Measurements from ENCODE around the gene HOXA13.

Gene HOXA13

GRCh38 chr7:27154369-27154768 lies 45.5 kb downstream of the HOXA13 start:
- no peak overlapping the region for H3K9ac ChIP-seq (ENCODE audit: low read depth, low read length)
- H3K27me3 ChIP-seq (ENCODE audit: control insufficient read depth, insufficient read depth, low read length), result no peaks in the 10 kb centered on the region
- peak overlapping the region; percentile 87 for H3K4me2 ChIP-seq (ENCODE audit: low read length)
- H3K4me3 ChIP-seq (ENCODE audit: low read length), result no peak overlapping the region
- H3K4me1 ChIP-seq (ENCODE audit: control insufficient read depth, insufficient read depth, low read length), result peaks cover 40% of the 10 kb centered on the region
- H3K36me3 ChIP-seq (ENCODE audit: insufficient read depth, low read length), result no peaks in the 10 kb centered on the region
- H3K9me3 ChIP-seq (replicated peaks; ENCODE audit: low read length), result no peaks in the 10 kb centered on the region

- H3K4me1 ChIP-seq (ENCODE audit: control insufficient read depth, insufficient read depth, low read length), result peaks cover 49% of the 10 kb centered on the region
- H3K27me3 ChIP-seq (ENCODE audit: control insufficient read depth, insufficient read depth, low read length), result no peaks in the 10 kb centered on the region
- H3K9me3 ChIP-seq (replicated peaks; ENCODE audit: low read length), result no peaks in the 10 kb centered on the region
- peak overlapping the region; percentile 98 for H3K4me2 ChIP-seq (ENCODE audit: low read length)
- no peaks in the 10 kb centered on the region for H3K36me3 ChIP-seq (ENCODE audit: insufficient read depth, low read length)
- no peak overlapping the region for H3K4me3 ChIP-seq (ENCODE audit: low read length)
- H3K9ac ChIP-seq (ENCODE audit: low read depth, low read length), result no peak overlapping the region
These were observed 46.4 kb downstream of the HOXA13 start for GRCh38 chr7:27153526-27153925.

DNA sequence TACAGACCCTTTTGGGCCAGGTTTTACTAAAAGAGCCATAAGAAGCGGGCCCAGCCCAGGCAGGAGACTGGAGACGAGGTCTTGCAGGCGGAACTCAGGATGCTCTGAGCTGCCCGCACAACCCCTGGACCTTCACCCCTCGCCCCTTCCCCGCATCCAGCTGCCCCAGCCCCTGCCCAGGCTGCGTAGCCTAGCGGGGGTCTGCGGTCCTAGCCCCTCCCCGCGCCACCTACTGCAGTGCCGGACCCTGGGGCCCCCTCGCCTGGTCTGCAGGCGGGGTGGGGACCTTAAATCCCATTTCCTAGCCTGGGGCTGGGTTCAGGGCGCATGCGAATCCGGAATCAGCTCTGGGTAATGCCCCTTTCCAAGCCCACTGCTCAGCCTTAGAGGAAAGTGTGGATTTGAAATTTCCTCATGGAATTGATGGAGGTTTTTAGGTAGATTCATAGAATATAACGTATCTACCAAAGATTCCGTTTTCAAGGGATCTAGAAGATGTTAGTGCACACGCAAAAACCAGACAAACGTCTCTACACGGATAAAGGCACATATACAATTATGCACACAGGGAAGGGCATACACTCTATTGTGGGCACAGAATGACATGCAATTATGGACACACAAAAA lies 47.0 kb downstream of the HOXA13 start:
- Histone ChIP-seq H3K9me3 (replicated peaks; ENCODE audit: low read length) (no peaks in the 10 kb centered on the region), H3K36me3 (ENCODE audit: insufficient read depth, low read length) (no peaks in the 10 kb centered on the region), H3K4me3 (ENCODE audit: low read length) (peak overlapping the region; percentile 83), H3K4me1 (ENCODE audit: control insufficient read depth, insufficient read depth, low read length) (peaks cover 55% of the 10 kb centered on the region), H3K4me2 (ENCODE audit: low read length) (peak overlapping the region; percentile 98), H3K9ac (ENCODE audit: low read depth, low read length) (peak overlapping the region; percentile 89), H3K27me3 (ENCODE audit: control insufficient read depth, insufficient read depth, low read length) (no peaks in the 10 kb centered on the region)

GRCh38 chr7:27151931-27152815 lies 47.7 kb downstream of the HOXA13 start, which contains the start of gene HOXA3:
Gene HOXA3 (minus strand): TSS chr7:27152583. CDS start chr7:27110640, 41,943 bp downstream.
- Histone ChIP-seq H3K36me3 (ENCODE audit: insufficient read depth, low read length) (no peaks in the 10 kb centered on the region), H3K9me3 (replicated peaks; ENCODE audit: low read length) (no peaks in the 10 kb centered on the region), H3K4me2 (ENCODE audit: low read length) (peak within 1 kb of the TSS; percentile 98), H3K4me3 (ENCODE audit: low read length) (peak within 1 kb of the TSS; percentile 83), H3K9ac (ENCODE audit: low read depth, low read length) (peak within 1 kb of the TSS; percentile 89), H3K4me1 (ENCODE audit: control insufficient read depth, insufficient read depth, low read length) (peaks cover 60% of the 10 kb centered on the region), H3K27me3 (ENCODE audit: control insufficient read depth, insufficient read depth, low read length) (no peaks in the 10 kb centered on the region)

GRCh38 chr7:27151341-27151930 lies 48.5 kb downstream of the HOXA13 start:
- peaks cover 4% of the 10 kb centered on the region for H3K36me3 ChIP-seq (ENCODE audit: insufficient read depth, low read length)
- H3K9ac ChIP-seq (ENCODE audit: low read depth, low read length), result peak overlapping the region; percentile 89
- peak overlapping the region; percentile 83 for H3K4me3 ChIP-seq (ENCODE audit: low read length)
- H3K9me3 ChIP-seq (replicated peaks; ENCODE audit: low read length), result no peaks in the 10 kb centered on the region
- peak overlapping the region; percentile 98 for H3K4me2 ChIP-seq (ENCODE audit: low read length)
- no peaks in the 10 kb centered on the region for H3K27me3 ChIP-seq (ENCODE audit: control insufficient read depth, insufficient read depth, low read length)
- peaks cover 60% of the 10 kb centered on the region for H3K4me1 ChIP-seq (ENCODE audit: control insufficient read depth, insufficient read depth, low read length)

DNA sequence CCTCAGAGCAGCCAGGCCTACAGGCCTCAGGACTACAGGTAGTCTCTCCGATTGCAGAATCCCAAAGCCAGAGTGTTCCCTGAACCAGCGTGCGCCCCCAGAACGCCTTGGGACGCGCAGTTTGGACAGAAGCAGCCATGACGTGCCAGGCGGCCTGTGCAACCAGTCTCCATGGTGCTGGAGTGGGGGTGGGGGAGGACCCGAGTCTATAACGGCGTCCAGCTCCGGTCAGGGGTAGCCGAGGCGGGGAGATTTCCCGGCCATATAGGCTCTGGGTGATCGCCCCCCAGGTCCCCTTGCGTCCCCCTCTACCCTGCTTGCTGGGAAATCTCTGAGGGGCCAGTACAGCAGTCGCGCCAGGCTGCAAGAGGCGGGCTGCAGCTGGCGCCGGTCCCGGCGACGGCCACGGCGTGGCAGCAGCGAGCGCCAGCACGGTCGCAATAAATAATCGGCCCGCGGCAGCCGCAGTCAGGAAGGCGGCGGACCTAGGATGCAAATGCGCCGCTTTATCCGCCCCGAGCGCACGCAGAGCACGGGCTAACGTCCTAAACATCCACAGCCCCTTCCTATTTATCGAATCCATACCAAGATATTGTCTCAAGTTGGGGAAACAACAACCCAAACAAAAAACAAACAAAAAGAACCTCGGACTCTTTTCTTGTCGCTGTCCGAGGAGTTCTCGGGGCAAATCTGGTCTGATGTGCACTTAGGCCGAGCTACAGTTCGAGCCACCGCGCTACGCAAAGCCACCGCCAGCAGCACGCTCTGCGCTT lies 49.1 kb downstream of the HOXA13 start:
- Histone ChIP-seq H3K27me3 (ENCODE audit: control insufficient read depth, insufficient read depth, low read length) (no peaks in the 10 kb centered on the region), H3K4me3 (ENCODE audit: low read length) (peak overlapping the region; percentile 83), H3K36me3 (ENCODE audit: insufficient read depth, low read length) (peaks cover 11% of the 10 kb centered on the region), H3K9ac (ENCODE audit: low read depth, low read length) (peak overlapping the region; percentile 89), H3K4me2 (ENCODE audit: low read length) (peak overlapping the region; percentile 98), H3K4me1 (ENCODE audit: control insufficient read depth, insufficient read depth, low read length) (peaks cover 60% of the 10 kb centered on the region), H3K9me3 (replicated peaks; ENCODE audit: low read length) (no peaks in the 10 kb centered on the region)

- Histone ChIP-seq H3K36me3 (ENCODE audit: insufficient read depth, low read length) (peaks cover 18% of the 10 kb centered on the region), H3K4me3 (ENCODE audit: low read length) (peak overlapping the region; percentile 83), H3K4me2 (ENCODE audit: low read length) (peak overlapping the region; percentile 98), H3K27me3 (ENCODE audit: control insufficient read depth, insufficient read depth, low read length) (no peaks in the 10 kb centered on the region), H3K4me1 (ENCODE audit: control insufficient read depth, insufficient read depth, low read length) (peaks cover 54% of the 10 kb centered on the region), H3K9me3 (replicated peaks; ENCODE audit: low read length) (no peaks in the 10 kb centered on the region), H3K9ac (ENCODE audit: low read depth, low read length) (peak overlapping the region; percentile 89)
These were observed 49.9 kb downstream of the HOXA13 start for GRCh38 chr7:27149842-27150567.

- peak overlapping the region; percentile 98 for H3K4me2 ChIP-seq (ENCODE audit: low read length)
- no peaks in the 10 kb centered on the region for H3K27me3 ChIP-seq (ENCODE audit: control insufficient read depth, insufficient read depth, low read length)
- H3K9ac ChIP-seq (ENCODE audit: low read depth, low read length), result peak overlapping the region; percentile 89
- H3K36me3 ChIP-seq (ENCODE audit: insufficient read depth, low read length), result peaks cover 28% of the 10 kb centered on the region
- H3K4me1 ChIP-seq (ENCODE audit: control insufficient read depth, insufficient read depth, low read length), result peaks cover 52% of the 10 kb centered on the region
- H3K9me3 ChIP-seq (replicated peaks; ENCODE audit: low read length), result no peaks in the 10 kb centered on the region
- peak overlapping the region; percentile 72 for H3K4me3 ChIP-seq (ENCODE audit: low read length)
These were observed 50.9 kb downstream of the HOXA13 start for GRCh38 chr7:27148756-27149641.

- peaks cover 45% of the 10 kb centered on the region for H3K4me1 ChIP-seq (ENCODE audit: control insufficient read depth, insufficient read depth, low read length)
- peak overlapping the region; percentile 72 for H3K4me3 ChIP-seq (ENCODE audit: low read length)
- H3K36me3 ChIP-seq (ENCODE audit: insufficient read depth, low read length), result peaks cover 30% of the 10 kb centered on the region
- H3K27me3 ChIP-seq (ENCODE audit: control insufficient read depth, insufficient read depth, low read length), result no peaks in the 10 kb centered on the region
- H3K4me2 ChIP-seq (ENCODE audit: low read length), result peak overlapping the region; percentile 98
- no peaks in the 10 kb centered on the region for H3K9me3 ChIP-seq (replicated peaks; ENCODE audit: low read length)
- H3K9ac ChIP-seq (ENCODE audit: low read depth, low read length), result peak overlapping the region; percentile 89
These were observed 51.7 kb downstream of the HOXA13 start for GRCh38 chr7:27148031-27148755.

Data from skeletal muscle satellite cell (primary cell).